GM12892 (cell line): Measurements from ENCODE around the gene POM121L2.

ENCODE experiments used
- POLR2A ChIP-seq: IDR thresholded peaks from 2 replicates; pipeline ENCODE4 v1.6.1; 2011; ENCODE audit warnings: low read depth, low read length, control low read depth
- TAF1 ChIP-seq: IDR thresholded peaks from 2 replicates; pipeline ENCODE4 v1.6.1; 2011; ENCODE audit warnings: low read depth, mild to moderate bottlenecking, control low read depth, low read length, borderline replicate concordance

DNA sequence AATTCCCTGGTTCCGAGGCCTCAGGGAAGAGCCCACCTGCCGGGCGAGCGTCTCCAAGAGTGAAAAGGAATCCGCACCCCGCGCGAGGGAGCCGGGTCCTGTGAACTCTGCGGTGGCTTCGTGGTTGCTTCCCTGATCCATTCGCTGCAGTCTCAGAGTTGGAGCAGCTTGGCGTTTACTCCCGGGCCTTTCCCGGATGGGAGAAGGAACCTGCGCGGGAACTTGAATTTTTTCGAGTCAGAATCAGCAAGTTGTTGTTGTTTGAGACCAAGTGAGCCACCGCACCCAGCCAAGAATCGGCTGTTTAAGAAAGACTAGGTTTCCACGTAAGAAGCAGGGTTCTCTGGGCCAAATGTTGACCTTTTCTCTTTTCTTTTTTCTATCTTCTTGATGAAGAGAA is 51.7 kb downstream of the POM121L2 start:
- TF ChIP-seq POLR2A = no peak
- no peak for TF ChIP-seq TAF1
